ENCODE results near the gene ATF7.
"Not testable (repeated sequence)": the region's sequence is repeated elsewhere in the genome, so short reads cannot be mapped to it uniquely, and the experiment has no call there.

Gene ATF7

DNA sequence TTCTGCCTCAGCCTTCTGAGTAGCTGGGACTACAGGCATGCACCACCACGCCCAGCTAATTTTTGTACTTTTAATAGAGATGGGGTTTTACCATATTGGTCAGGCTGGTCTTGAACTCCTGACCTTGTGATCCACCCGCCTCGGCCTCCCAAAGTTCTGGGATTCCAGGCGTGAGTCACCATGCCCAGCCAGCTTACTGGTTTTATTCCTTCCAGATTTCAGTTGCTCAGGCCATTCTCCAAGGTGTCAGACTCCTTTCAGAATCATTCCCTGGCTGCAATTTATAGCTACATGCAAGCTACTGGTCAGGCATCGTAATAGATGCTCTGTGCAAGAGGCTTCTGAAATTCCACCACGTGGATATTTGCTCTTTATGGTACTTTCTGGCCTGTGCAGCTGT, 144.7 kb downstream of the ATF7 start:
- not testable (repeated sequence) for DNase-seq (ENCODE audit: low spot score)

DNA sequence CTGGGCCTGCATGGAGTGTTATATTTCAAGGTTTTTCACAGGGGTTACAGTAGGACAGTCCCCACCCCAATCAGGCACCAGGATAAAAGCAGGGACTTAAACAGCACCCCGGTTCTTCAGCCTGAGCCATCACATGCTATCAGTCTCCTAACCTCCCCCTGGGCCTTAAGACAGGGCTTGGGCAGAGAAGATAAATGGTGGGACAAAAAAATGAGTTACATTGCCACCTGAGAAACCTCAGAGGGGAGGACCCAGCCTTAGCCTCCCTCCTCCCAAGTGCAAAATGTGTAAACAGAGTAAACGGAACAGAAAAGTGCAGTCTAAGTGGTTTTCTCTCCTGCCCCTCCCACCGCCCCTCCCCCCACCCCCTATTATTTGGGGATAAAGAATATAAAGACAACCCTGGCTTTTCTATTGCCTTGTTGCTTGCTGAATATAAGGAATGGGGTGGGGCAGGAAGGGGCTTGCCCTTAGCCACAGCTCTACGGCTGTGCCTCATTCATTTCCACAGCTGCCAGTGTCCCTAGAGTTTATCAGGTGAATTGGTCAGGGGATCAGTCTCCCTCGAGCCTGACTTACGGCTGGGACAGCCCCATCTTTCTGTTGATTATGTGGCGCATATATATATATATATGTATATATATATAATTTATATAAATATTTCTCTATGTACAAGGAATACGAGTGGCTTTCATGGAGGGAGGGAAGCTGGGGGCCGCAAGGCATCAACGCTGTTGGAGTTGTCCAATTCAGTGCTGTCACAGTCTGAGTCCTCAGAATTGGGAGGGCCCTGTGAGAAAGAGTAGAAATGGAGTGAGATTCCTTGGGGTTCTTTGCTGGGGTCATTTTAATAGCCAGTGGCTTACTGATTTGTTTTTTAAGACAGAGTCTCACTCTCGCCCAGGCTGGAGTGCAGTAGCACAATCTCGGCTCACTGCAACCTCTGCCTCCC, 145.4 kb downstream of the ATF7 start:
- DNase-seq (ENCODE audit: low spot score): no peak

DNA sequence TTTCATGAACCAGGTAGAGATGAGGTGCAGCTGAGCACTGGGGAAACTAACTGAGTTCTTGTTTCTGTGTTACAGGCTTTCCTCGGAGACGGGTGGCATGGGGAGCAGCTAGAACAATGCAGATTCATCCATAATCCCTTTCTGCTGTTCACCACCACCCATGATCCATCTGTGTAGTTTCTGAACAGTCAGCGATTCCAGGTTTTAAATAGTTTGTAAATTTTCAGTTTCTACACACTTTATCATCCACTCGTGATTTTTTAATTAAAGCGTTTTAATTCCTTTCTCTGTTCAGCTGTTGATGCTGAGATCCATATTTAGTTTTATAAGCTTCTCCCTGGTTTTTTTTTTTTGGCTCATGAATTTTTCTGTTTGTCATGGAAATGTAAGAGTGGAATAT, 146.9 kb downstream of the ATF7 start:
- DNase-seq (ENCODE audit: low spot score): no peak

GRCh38 chr12:53478865-53479264, 147.3 kb downstream of the ATF7 start:
- no peak for DNase-seq (ENCODE audit: low spot score)

DNA sequence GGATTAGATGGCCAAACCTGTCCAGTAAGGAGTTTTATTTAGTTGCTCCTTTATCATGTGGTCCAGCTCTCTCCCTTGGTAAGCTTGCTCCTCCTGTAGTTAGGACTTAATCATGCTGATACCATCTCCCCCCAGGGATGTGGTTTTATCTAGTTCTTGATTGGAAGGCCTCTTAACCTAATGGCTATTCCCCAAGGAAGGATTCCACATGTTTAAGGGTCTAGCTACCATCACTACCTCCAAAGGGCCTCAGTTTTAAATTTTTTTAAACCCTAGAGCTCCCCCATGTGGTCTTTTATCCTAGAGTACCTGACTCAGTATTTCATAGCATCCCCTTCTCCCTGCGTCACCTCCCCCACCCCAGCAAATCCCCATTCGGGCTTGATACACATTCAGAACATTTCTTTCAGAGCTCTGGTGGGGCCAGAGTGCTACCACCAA, 149.4 kb downstream of the ATF7 start:
- no peak for DNase-seq (ENCODE audit: low spot score)

DNA sequence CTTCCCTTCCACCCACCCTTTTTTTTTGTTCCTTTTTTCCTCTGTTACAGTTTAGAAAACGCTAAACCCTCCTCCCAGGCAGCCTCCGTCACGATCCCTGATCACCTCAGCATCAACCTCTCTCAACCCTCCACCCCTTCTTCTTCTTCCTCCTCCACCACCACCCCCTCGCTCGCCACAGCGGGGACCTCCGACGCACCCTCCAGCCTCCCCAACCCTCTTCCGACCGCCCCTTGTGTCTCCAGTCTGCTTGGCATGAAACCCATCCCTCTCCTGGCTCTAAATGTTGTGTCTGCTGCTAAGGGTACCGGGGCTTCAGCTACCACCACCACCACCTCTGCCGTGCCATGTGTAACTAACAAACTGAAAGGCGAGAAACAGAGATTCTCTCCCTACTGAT, 151.4 kb downstream of the ATF7 start:
- DNase-seq (ENCODE audit: low spot score): no peak

DNA sequence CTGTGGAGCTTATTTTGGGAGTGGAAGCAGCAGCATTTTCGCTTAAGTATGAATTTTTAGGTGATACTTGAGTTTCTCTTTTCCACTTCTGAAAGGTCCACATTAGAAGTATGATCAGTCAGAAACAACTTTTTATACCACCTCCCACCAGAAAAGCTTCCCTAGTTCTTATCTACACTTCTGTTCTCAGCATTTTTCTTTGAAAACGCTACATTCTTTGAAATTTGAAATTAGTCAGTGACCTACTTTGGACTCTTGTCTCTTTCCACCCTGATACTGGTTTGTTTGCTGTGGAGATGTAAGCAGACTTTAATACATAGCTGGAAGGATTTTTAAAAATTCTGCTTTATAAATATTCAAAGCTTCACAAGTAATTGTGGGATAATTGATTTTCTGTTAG, 152.1 kb downstream of the ATF7 start:
- DNase-seq (ENCODE audit: low spot score): no peak

DNA sequence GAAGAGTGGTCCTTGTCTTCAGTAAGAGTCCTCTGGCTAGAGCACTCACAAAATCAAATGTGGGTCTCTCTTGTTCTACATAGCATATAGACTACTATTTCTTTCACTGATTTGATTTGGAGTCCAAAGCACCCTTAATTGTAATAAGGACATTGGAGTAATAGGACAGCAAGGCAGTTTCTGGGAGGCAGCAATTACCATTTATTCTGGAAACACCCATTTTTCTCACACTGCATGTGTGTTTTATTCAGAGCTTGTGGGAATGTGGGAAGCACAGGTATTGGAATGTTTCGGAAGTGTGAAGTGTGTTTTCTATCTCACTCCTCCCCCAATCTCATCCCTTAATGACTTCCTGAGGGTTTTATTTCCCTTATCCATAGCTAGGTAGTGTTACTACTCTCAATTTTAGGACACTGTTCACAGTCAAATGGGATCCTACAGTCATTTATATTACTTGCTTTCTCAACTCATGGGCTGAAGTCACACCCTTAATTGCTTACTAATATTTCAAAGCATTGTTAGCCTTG, 154.1 kb downstream of the ATF7 start:
- DNase-seq (ENCODE audit: low spot score): no peak

DNA sequence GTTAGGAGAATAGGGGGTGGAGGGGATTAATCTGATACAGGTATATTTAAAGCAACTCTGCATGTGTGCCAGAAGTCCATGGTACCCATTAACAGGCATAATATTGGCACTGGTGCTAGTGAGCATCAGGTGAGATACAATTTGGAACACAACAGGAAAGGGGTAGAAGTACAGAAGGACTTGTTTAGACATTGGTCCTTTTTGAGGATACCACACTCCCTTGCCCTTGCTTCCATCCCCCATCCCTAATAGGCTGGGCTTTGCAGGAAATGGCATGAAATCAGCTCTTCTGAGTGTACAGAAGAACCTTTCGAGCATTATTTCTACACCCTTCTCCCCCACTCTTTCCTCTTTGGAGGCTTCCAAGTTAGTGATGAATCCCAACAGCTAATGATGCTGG, 157.9 kb downstream of the ATF7 start:
- no peak for DNase-seq (ENCODE audit: low spot score)

DNA sequence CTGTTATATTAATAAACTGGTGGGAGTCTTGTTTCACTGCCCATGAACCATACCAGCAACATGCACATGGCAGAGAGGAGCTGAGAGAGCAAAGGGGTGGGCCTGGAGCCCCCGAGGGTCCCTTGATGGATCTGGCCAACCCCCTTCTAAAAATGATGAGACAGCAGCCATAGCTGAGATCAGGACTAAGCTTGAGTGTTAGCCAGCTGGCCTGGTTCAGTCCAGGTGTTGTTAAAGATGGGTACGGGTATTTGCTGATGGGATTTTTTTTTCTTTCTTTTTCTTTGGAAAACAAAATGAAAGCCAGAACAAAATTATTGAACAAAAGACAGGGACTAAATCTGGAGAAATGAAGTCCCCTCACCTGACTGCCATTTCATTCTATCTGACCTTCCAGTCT, 158.3 kb downstream of the ATF7 start:
- no peak for DNase-seq (ENCODE audit: low spot score)

DNA sequence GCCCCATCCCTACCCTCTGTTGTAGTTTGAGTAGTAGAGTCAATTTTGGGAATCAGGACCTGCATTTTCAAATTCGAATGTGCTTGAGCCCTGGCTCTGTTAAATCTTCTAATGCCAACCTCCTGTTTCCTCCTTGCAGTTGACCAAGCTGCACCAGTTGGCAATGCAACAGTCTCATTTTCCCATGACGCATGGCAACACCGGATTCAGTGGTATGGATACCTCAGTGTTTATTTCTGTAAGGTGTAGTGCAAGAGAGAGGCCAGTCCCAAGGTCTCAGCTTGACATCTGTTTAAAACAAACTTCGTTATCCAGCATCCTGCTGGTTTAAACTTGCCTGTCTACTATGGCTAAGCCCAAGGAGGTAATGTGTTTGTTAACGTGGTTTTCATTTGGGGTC, 159.1 kb downstream of the ATF7 start:
- no peak for DNase-seq (ENCODE audit: low spot score)

- no peak for DNase-seq (ENCODE audit: low spot score)
Measured at GRCh38 chr12:53466640-53467039, 159.5 kb downstream of the ATF7 start.

DNA sequence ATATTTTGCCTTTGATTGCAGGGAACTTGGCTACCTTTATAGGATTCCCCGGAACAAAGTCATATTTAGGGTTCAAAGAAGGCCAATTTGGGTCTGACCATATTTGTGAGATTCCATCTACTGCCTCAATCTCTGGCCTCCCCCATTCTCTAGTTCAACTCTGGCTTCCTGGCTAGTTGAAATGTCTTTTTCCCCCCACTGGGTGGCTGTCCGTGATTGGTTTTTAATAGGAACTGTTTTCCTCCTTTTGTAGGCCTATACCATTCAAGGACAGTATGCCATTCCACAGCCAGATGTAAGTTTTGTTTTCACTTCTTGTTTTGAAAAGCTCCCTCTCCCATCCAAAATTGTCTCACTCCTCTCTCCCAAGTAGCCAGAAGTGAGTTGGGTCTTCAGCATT, 160.5 kb downstream of the ATF7 start:
- DNase-seq (ENCODE audit: low spot score): no peak

DNA sequence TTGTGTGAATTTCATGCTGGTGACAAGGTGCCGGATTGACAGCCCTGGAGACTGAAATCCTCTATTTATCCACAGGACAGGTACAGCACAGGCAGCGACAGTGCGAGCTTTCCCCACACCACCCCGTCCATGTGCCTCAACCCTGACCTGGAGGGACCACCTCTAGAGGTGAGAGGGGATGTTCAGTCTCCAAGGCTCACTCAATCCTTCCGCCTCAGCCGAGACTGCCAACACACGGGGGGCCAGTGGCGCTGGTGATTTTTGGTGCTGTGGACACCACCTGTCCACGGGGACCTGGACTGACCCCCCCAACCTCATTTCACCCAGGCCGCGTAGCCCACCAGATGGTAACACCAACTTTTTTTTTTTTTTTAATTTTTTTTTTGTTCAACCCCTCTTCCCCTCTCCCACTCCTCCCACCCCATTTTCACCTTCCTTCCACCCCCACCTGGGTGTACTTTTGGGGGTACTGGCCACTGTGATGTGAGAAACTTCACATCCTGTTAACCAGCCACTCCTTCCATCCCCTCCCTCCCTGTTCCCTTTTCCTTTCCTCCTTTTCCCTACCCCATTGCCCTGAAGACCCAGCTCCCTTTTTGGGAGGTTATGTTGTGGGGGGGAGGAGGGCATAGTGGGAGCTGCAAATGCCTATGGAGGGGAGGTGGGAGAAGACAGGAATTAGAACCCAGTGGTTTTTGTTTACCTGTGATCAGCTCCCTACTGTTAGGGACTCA, 161.3 kb downstream of the ATF7 start:
- no peak for DNase-seq (ENCODE audit: low spot score)

DNA sequence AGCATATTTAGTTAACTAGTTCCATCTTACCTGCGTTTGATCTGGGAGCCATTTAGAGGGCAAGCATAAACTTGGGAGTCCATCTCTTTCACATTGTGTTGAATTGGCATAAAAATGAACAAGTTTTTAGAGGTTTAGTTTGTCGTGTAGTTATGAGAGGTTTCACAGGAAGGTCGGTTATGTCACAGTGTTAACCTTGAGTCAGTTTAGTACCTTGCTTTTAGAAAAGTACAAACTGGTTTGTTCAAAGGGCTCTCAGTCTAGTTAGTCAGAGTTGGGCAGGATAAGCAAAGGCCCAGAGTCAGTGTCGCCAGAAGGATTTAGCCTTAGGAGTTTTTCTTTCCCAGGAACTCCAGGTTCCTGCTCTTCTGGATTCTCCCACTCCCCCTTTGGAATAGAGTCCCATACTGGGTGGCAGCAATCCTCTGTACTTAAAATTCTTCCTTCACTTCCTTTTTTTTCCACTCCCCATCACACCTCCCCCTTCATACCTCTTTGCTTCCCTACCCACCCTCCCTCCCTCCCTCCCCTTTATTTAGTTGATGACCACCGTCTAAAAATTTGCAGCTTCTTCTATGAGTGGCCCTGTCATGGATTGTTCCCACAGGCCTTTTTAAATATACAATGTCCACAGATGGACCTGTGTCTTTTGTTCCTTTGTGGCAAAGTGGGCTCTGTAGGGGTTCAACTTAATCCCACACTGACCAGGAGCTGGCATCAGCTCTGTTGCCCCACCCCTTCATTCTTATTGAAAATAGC, 162.2 kb downstream of the ATF7 start:
- DNase-seq (ENCODE audit: low spot score): no peak

GRCh38 chr12:53462935-53463334, 163.2 kb downstream of the ATF7 start:
- no peak for DNase-seq (ENCODE audit: low spot score)

DNA sequence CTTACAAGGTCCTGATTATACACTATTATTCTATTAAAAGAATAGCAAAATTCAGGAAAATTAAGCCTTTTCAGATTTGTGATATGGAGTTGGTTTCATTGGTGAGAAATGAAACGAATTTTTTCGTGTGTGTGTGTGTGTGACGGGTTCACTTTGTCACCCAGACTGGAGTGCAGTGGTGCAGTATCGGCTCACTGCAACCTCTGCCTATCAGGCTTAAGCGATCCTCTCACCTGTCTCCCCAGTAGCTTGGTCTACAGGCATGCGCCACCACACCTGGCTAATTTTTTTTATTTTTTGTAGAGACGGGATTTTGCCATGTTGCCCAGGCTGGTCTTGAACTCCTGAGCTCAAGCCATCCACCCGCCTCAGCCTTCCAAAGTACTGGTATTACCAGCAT, 164.6 kb downstream of the ATF7 start:
- no peak for DNase-seq (ENCODE audit: low spot score)

GRCh38 chr12:53461059-53461458, 165.1 kb downstream of the ATF7 start:
- no peak for DNase-seq (ENCODE audit: low spot score)

DNA sequence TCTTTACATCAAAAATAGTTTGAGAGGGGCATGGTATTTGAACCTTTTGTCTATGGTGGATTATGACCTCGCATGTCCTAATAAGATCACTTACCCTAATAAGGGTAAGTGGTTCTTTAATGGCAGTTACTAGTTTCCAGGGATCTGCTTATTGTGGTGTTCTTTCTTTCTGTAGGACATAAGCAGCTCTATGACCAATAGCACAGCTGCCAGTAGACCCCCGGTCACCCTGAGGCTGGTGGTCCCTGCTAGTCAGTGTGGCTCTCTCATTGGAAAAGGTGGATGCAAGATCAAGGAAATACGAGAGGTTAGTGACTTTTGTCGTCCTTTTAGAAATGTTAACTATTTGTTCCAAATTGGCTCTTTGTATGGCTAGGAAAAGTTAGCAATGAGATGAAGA, 167.1 kb downstream of the ATF7 start:
- DNase-seq (ENCODE audit: low spot score): no peak

Data from kidney capillary endothelial cell (primary cell).